HG03060 (cell line): ENCODE results near the gene OR52I1.

Experiments
- ATAC-seq: cut with Tn5 transposase; IDR thresholded peaks from one replicate; pipeline ENCODE4 v1.9.1; 2021; ENCODE audit warnings: low read depth, moderate number of reproducible peaks; ENCODE audit not compliant: unreplicated experiment

OR52I1 gene

GRCh38 chr11:4610258-4610935, 16.6 kb downstream of the OR52I1 start:
- no peak for ATAC-seq

GRCh38 chr11:4611986-4612385, 18.1 kb downstream of the OR52I1 start:
- ATAC-seq: no peak

- ATAC-seq: no peak
Observed at GRCh38 chr11:4615856-4616444, 22.1 kb downstream of the OR52I1 start.

GRCh38 chr11:4619514-4619913, 25.7 kb downstream of the OR52I1 start:
- no peak for ATAC-seq

- peak; percentile 62 for ATAC-seq
Observed at GRCh38 chr11:4626207-4627099, 32.6 kb downstream of the OR52I1 start.

DNA sequence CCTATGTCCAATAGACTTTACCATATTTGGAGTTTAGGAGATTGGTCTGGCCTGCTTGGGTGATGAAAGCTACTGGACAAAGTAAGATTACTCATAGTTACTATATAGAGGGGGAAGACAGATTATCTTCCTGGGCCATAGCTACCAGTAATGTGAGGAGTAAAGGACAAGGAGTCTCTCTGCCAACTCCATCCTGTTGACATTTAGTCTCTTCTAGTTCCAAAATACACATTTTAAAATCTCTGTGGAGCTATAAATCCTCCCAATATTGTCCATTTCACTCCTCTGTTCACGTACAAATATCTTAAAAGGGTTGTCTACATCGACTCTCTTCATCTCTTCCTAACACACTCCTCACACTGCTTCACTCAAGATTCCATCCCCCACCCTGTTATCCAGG, 42.3 kb downstream of the OR52I1 start:
- ATAC-seq: no peak

GRCh38 chr11:4636962-4637661, 43.3 kb downstream of the OR52I1 start, which contains the start of gene OR51D1:
Gene OR51D1, plus strand, starts transcription at chr11:4637477. Its CDS starts 2,314 bp downstream, at chr11:4639791.
- peak; percentile 74 for ATAC-seq

- ATAC-seq: no peak
Observed at GRCh38 chr11:4637662-4638047, 43.8 kb downstream of the OR52I1 start.

DNA sequence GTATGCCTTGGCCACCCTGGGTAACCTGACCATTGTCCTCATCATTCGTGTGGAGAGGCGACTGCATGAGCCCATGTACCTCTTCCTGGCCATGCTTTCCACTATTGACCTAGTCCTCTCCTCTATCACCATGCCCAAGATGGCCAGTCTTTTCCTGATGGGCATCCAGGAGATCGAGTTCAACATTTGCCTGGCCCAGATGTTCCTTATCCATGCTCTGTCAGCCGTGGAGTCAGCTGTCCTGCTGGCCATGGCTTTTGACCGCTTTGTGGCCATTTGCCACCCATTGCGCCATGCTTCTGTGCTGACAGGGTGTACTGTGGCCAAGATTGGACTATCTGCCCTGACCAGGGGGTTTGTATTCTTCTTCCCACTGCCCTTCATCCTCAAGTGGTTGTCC, 46.1 kb downstream of the OR52I1 start:
- ATAC-seq: no peak

GRCh38 chr11:4641501-4641900, 47.7 kb downstream of the OR52I1 start:
- no peak for ATAC-seq

- ATAC-seq: no peak
Observed at GRCh38 chr11:4642043-4642442, 48.2 kb downstream of the OR52I1 start.

- no peak for ATAC-seq
Observed at GRCh38 chr11:4643076-4643475, 49.2 kb downstream of the OR52I1 start.

DNA sequence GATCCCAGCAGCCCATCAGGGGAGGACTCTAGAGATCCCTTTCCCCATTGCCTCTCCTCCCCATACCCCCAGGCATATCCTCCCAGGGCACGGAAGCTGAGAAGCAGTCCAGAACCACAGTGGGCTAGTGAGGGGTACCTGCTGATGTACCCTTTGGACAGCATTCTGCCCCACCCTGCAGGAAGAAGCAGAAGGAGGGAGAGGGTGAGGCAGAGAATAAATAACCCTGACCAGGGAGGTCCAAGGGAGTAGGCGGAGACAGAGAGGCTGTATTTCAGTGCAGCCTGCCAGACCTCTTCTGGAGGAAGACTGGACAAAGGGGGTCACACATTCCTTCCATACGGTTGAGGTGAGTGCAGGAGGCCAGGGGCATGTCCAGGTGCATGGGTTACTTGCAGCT, 49.8 kb downstream of the OR52I1 start, which contains the start of gene OR51E1:
Gene OR51E1 (plus strand): TSS at position 301 of the 400 bp plus-strand sequence. CDS start 8,545 bp downstream, outside the sequence.
- no peak for ATAC-seq

GRCh38 chr11:4644233-4644632, 50.4 kb downstream of the OR52I1 start:
- no peak for ATAC-seq
